HG02943 (cell line): ENCODE data around the gene TOP3A.

Experiments
- ATAC-seq: cut with Tn5 transposase; IDR thresholded peaks from one replicate; pipeline ENCODE4 v1.9.1; 2021; ENCODE audit warnings: mild to moderate bottlenecking, low read depth, moderate library complexity; ENCODE audit not compliant: unreplicated experiment

Gene TOP3A

DNA sequence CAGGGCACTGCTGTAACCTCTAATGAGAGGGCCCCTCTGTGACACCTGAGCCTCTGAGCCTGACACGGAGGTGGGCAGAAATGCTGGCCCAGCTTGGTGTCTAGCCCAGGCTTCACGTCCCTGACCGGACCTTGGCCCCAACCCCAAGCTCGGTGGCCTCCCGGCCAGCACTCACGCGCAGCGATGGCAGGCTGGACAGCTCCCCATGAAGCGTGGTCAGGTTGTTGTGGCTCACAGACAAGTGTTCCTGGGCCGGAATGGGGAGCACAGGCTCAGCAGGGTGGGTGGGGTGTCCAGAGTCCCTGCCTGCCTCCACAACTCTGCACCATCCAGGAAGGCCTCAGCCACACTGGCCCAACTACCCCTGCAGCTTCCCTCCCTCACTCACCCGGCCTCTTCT lies 58.4 kb downstream of the TOP3A start:
- ATAC-seq, result no peak

GRCh38 chr17:18254888-18255649 lies 59.7 kb downstream of the TOP3A start:
- ATAC-seq, result no peak

GRCh38 chr17:18253947-18254821 lies 60.6 kb downstream of the TOP3A start:
- ATAC-seq, result no peak

DNA sequence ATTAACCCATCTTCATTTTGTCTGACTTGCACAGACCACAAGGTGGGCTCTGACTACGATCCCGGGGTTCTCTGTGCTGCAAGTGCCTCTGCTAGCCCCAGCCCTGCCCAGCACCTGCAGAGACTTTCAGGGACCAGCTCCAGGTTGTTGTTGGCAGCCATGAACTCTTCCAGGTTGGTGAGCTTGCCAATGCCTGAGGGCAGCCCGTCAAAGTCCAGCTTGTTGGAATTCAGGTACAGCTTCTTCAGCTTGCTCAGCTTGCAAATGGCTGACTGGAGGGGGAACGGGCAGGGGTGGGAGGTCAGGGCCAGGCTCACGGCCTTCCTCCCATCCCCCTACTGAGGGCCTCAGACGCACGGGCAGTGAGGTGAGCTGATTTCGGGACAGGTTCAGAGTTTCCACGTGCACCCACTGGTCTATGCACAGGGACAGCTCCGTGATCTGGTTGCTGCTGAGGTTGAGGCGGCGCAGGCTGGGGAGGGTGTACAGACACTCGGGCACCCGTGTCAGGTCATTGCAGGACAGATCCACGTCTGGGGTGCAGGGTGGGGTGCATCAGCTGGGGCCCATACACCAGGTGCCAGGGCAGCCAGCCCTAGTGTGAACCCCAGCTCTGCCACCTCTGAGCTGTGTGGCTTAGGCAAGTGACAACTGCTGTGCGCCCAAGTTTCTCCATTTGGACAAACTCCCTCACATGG lies 61.5 kb downstream of the TOP3A start:
- no peak for ATAC-seq

- ATAC-seq, result no peak
These were observed 62.6 kb downstream of the TOP3A start for GRCh38 chr17:18252160-18252559.

DNA sequence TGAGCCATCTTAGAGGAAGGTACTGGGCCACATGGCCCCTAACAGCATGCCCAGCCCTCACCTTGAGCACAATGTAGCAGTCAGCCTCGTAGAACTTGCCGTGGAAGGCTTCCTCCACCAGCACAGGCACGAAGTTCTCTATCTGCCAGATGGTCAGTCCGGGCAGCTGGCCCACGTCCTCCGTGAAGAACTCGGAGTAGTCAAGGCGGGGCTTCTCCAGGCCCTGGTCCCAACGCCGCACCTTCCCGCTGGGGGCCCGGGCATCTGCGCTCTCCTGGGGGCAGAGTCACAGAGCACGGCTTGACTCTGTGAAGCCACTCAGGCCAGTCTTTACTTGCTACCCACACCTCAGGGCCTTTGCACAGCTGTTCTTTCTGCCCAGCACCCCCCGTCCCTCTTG lies 63.6 kb downstream of the TOP3A start:
- ATAC-seq, result no peak

DNA sequence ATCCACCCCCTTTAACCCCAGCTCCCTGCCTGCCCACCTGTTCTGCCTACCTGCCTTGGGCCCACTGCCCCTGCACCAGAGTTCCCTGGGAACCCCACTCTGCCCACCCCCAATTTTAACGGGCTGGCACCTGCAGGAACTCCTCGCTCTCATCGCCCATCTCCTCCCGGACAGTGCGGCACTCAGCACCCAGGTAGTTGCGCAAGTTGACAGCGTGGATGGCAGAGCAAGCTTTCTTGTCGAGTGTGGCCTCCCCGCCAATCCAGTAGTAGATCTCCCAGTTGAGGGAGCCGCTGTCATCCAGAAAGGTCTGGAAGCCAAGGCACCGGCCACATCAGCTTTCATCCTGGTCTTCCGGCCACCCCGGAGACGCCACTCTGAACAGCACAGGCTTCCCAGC lies 64.1 kb downstream of the TOP3A start:
- no peak for ATAC-seq

DNA sequence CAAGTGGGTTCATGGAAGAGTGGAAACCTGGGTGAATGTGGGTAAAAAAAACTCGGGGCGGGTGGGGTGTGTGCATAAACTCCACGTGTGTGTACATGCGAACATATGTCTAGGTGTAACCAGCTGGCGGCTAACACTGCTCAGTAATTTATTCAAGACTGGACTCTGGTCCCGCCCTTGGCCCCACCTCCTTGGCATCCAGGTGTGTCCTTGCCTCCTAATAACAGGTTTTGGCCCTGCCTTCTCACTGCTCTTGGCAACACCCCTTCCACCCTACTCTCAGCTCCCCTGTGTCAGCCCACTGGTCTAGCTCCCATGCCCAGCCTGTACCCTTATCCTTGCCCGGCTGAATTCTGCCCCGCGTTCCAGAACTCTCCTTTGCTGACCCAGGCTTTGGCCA lies 64.5 kb downstream of the TOP3A start:
- no peak for ATAC-seq

GRCh38 chr17:18248811-18249210 lies 66.0 kb downstream of the TOP3A start:
- no peak for ATAC-seq

- ATAC-seq, result no peak
These were observed 66.5 kb downstream of the TOP3A start for GRCh38 chr17:18248300-18248731.

- no peak for ATAC-seq
These were observed 67.2 kb downstream of the TOP3A start for GRCh38 chr17:18247613-18248001.

DNA sequence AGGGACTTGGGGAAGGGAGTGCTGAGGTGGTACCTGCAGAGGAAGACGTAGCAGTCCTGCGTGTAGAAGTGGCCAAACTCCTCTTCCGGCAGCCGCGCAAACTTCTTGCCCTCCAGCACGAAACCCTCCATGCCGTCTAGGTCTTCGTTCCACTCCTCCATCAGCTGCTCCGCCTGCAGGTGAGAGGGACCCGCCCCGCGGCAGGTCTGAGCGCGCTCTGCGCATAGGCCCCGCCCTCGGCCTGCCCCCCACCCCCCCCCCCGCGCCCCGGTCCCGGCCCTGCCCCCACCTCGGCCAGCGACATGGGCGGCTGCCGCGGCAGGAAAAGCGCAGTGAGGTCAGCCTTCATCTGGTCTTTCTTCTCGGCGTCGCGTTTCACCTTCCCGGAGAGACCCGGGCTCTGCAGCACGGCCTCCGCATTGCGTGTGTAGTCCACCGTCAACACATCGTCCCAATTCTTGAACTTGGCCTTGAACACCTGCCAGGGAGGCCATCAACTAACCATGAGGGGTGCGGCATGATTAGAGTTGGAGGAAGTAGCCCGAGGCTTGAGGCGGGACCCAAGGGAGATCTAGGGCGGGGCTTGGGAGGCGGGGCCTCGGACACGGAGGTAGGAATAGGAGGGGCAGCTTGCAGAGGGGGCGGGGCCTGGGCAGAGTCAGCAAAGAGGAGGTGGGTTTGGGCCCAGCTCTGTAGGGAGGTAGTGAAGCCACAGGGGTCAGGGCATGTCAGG lies 67.7 kb downstream of the TOP3A start:
- no peak for ATAC-seq

- ATAC-seq, result no peak
These were observed 68.6 kb downstream of the TOP3A start for GRCh38 chr17:18246109-18246725.

DNA sequence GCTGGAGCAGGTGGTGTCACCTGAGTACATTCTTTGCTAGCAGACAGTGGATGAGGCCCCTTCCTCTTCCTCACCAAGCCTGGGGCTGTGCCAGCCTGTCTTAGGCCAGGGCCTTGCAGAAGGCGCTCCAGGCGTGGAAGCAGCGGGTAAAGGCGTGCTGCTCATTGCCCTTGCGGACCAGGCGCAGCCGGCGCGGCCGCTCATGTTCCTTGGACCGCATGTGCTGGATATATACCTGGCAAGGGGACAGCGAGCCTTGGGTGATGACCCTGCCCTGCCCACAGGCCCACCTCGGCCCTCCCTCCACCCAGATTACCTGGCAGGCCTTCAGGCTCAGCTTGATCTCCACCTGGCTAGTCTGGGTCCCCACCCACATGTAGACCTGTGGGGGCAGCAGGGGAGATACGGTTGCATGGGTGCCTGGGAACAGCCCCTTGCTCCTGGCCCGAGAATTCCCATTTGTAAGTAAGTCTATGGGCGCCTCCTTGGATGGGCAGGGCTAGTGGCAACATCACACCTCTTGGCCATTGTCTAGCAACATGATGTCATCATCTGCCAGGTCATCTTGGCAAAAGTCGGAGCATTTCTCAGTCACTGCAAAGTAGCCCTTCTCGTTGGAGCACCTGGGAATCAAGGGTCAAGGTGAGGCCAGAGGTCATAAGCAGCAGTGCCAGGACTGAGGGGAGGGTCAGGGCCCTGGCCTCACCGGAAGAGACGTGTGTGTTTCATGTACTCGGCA lies 69.6 kb downstream of the TOP3A start:
- ATAC-seq, result no peak

DNA sequence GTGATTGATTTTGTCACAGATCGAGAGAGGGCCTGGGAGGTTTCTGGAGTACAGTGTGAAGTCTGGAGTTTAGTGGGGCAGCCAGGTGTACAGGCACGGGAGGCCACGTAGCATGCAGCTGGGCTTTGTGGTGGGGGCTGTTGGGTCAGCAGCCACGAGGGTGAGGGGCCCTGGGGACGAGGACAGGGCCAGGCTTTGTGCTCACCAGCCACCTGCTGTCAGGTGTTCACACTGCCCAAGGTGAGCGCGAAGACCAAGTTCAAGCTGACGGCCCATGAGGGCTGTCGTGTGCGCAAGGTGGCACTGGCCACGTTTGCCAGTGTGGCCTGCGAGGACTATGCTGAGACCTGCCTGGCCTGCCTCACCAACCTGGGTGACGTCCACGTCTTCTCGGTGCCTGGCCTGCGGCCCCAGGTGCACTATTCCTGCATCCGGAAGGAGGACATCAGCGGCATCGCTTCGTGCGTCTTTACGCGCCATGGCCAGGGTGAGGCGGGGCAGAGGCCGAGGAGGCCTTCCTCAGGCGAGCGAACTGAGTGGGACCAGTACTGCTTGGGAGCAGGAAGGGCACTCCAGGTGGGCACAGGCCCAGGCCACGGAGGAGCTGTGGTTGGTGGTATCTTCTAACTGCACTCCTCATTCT lies 73.4 kb downstream of the TOP3A start:
- ATAC-seq, result no peak

DNA sequence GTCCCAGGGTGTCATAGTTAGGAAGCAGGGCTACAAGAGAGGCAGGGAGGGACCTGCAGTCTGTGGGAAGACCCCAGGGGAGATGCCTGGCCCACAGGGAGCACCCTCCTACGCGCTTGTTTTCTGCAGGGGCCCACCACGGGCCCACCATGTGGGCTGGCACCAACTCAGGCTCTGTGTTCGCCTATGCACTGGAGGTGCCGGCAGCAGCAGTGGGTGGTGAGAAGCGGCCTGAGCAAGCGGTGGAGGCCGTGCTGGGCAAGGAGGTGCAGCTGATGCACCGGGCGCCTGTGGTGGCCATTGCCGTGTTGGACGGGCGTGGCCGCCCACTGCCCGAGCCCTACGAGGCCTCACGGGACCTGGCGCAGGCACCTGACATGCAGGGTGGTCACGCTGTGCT lies 74.3 kb downstream of the TOP3A start:
- no peak for ATAC-seq

DNA sequence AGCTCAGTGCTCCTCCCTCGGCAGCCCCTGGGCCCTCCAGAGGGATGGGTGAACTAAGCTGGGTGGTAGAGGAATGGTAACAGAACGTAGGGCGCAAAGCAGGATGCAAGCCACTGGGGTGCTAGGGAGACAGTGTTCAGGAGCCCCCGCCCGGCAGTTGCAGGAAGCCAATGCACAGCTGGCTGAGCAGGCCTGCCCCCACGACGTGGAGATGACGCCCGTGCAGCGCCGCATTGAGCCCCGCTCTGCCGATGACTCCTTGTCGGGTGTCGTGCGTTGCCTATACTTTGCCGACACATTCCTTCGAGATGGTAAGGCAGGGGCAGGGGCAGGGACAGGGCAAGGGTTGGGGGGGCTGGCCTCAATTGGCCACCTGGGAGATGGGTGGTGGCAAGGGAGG lies 76.5 kb downstream of the TOP3A start:
- ATAC-seq, result no peak

GRCh38 chr17:18237461-18237860 lies 77.3 kb downstream of the TOP3A start:
- ATAC-seq, result no peak

GRCh38 chr17:18236494-18236893 lies 78.3 kb downstream of the TOP3A start:
- no peak for ATAC-seq
